GM19193 (cell line): ENCODE results near the gene LSM7.

Experiments used
- POLR2A ChIP-seq: IDR thresholded peaks from 4 replicates; pipeline ENCODE4 v1.6.1; 2011; ENCODE audit not compliant: insufficient read depth, insufficient read length; ENCODE audit errors: extremely low read depth

LSM7 gene

GRCh38 chr19:2308114-2308556 is 20.3 kb downstream of the LSM7 start, which contains the start of gene LINGO3:
LINGO3 (minus strand) TSS chr19:2308154; CDS start chr19:2291776, 16,378 bp downstream.
- no peak for TF ChIP-seq POLR2A

DNA sequence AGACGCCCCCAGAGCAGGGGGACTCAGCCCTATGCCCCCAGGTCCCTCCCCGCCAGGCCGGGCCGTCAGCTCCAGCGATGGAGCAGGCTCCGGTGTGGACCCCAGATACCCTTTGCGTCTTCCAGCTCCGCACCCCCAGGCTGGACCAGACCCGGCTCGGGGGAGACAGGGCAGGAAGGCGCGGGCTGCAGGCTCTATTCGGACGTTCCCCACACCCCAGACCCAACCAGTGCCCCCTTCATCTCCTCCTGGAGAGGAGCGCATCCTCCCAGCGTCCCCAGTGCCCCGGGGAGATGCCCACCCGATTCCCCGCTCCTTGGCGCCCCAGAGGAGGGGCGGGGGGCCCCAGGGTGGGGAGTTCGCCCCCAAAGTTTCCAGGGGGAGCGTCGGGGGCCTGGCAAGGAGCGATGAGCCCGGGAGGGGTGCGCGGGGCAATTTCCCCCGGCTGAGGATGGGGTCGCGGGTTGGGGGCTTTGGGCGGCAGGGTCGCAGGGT is 20.8 kb downstream of the LSM7 start:
- TF ChIP-seq POLR2A = no peak

DNA sequence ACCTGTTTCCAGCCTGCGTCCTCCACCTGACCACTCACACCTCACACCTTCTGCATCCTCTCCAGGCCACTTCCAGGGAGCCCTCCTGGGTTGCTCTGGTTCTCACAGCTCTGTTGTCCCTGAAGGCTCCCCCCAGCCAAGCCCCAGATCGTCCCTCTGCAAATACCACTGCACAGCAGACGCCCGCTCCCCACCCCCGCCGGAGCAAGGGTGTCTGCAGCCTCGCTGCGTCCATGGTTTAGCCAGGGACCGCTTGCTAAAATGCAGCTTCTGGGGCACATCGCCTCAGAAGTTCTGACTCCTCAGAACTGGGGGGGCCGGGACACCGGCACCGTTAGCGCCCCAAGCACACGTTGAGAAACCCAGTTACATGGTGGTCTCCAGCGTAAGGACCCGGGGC is 21.4 kb downstream of the LSM7 start:
- TF ChIP-seq POLR2A = no peak

DNA sequence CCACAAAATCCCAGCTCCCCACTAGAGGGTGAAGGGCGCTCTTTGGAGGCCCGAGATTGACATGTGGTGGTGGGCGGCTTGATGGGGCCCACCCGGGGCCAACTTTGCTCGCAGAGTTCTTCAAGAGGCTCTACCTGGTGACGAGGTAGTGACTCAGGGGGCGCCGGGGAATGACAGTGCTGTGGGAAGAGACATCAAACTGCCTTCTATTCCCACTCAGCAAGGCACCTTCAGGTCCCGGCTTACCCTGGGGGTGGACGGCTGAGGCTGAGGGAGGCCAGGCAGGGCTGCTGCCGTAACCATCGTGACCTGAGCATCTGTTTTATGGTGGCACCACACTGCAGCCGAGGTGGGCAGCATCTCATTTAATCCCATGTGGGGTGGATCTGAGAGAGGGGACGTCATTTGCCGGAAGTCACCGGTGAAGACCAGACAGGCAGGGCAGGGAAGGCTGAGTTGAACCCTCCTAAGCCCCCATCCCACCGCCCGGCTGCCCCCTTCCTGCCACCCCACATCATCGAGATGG is 22.0 kb downstream of the LSM7 start:
- no peak for TF ChIP-seq POLR2A

DNA sequence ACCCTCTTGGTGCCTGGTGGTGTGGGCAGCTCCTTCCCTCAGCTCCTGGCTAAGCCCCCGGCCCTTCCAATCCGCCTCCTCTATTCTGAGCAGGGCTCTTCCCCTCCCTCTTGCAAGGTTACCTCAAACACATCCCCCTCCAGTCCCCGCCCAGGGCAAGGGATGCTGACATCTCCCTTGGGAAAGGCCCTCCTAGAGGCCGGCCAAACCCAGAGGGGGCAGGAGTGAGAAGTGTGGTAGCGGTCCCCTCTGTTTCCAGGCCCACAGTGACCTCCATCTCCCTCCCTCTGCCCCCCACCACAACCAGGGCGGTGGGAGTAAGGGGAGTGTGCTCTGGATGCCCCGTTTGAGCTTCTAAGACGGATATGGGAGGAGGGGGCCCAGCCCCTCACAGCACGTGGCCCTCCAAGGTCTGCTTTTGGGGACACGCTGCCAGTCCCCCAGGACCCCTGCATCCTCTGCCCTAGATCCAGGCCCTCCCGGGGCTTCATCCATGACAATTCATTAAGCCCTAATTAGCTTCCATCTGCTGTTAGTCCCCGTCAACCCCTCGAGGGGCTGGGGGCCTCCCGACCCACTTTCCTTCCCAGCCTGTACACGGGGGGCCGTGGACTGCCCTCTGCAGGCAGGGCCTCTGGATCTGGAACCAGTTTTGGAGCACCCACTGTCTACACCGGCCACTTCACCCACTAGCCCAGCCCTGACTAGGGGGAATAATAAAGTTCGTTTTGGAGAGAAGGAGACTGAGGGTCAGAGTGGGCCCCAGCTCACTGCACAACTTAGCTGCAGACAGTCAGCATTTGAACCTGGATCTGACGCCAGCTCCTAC is 22.7 kb downstream of the LSM7 start:
- no peak for TF ChIP-seq POLR2A

- no peak for TF ChIP-seq POLR2A
Observed at GRCh38 chr19:2303211-2303798, 25.1 kb downstream of the LSM7 start.

DNA sequence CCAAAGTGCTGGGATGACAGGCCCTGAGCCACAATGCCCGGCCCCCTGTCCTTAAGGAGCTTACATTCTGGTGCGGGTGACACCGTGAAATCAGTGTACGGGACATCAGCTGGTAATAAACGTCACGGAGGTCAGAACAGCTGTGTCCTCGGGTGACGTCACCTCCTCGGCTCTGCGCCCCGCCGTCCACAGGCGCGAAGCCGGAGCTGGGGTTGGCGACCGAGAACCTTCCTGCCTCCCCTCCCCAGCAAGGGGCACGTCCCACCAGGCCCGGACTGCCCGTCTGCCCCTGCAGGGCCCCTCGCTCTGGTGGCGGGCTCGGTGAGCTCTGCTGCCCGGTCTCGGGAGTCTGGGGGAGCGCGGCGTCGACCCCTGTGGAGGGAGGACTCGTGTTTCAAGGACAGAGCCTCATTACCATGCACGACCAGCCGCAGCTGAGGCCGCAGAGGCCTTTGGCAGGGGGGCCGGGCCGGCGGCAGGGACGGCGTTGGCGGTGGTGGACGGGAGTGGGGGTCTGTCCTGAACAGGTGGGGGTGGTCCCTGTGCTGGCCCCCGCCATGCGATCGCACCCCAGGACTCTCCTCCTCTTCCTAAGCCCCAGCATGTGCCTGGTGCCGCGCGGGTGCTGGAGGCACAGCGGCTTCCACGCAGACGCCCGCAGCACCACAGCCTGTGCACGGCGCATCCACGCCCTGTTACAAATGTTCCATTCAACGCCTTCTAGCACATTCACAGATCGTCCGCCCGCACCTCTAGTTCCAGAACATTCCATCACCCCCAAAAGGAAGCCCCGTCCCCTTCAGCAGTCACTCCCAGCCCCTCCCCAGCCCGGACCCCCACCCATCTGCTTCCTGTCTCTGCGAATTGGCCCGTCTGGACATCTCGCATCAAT is 25.8 kb downstream of the LSM7 start:
- TF ChIP-seq POLR2A = no peak

DNA sequence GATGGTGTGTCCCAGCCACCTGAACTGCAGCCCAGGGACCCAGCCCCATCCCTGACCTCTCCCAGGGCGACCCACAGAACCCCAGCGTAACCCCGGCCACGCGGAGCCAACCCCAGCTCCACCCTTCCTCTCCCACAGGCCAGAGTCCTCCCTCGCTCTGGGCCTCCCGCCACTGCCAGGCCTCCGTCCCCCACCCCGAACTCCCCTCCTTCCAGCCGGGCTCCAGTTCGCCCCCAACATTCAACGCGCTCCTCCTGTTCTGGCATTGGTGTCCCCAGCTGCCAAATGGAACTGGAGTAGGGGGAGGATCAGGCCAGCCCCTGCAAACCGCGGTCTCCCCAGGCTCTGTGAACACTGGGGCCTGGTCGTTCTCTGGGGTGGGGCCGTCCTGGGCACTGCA is 27.9 kb downstream of the LSM7 start:
- TF ChIP-seq POLR2A = no peak

GRCh38 chr19:2296141-2296540 is 32.2 kb downstream of the LSM7 start:
- no peak for TF ChIP-seq POLR2A

GRCh38 chr19:2294687-2295335 is 33.6 kb downstream of the LSM7 start:
- TF ChIP-seq POLR2A = no peak

DNA sequence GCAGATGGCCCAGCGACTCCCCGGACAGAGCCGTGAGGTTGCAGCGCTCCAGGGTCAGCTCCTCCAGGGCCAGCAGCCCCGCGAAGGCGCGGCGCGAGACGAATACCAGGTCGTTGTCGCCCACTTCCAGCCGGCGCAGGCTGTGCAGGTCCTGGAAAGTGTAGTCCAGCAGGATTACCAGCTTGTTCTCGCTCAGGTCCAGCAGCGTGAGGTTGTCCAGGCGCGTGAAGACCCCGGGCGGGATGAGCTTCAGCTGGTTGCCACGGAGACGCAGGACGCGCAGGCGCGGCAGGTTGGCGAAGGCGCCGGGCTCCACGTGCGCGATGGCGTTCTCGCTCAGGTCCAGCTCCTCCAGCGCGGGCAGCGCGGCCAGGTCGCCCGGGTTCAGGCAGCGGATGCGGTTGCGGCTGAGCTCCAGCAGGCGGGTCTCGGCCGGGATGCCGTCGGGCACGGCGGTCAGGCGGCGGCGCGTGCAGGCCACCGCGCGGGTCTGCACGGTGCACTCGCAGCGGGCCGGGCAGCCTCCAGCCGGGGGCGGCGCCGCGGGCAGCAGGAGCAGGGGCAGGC is 37.1 kb downstream of the LSM7 start:
- TF ChIP-seq POLR2A = no peak

- no peak for TF ChIP-seq POLR2A
Observed at GRCh38 chr19:2290441-2291184, 37.8 kb downstream of the LSM7 start.

GRCh38 chr19:2289714-2290435 is 38.5 kb downstream of the LSM7 start:
- no peak for TF ChIP-seq POLR2A
